ENCODE results near the gene CEP112.

The CEP112 gene

GRCh38 chr17:66002063-66002585, 189.8 kb downstream of the CEP112 start:
- no peak overlapping the region for H3K9ac ChIP-seq (ENCODE audit: low read length)
- H3K4me3 ChIP-seq (ENCODE audit: insufficient read depth, low read length, poor library complexity, severe bottlenecking): no peak overlapping the region
- no peak overlapping the region for H3K27ac ChIP-seq (ENCODE audit: low read depth, low read length)
- H3F3A ChIP-seq (ENCODE audit: insufficient read depth): no peaks in the 10 kb centered on the region
- H3K36me3 ChIP-seq (ENCODE audit: low read length): no peaks in the 10 kb centered on the region
- H3K4me2 ChIP-seq (ENCODE audit: low read depth, low read length, poor library complexity, severe bottlenecking): no peak overlapping the region
- H3K79me2 ChIP-seq (ENCODE audit: insufficient read depth, low read length): no peaks in the 10 kb centered on the region
- H4K20me1 ChIP-seq (ENCODE audit: low read depth, low read length): no peaks in the 10 kb centered on the region
- no peaks in the 10 kb centered on the region for H3K9me3 ChIP-seq (ENCODE audit: insufficient read depth, low read length)
- H2AFZ ChIP-seq (ENCODE audit: low read depth, low read length, severe bottlenecking): no peak overlapping the region
- no peaks in the 10 kb centered on the region for H3K27me3 ChIP-seq (ENCODE audit: low read length)
- no peak for TF ChIP-seq CTCF (IDR thresholded peaks at IDR 0.05; ENCODE audit: insufficient read depth, low read length, poor library complexity, severe bottlenecking)
- TF ChIP-seq EZH2phosphoT487 (conservative IDR thresholded peaks at IDR 0.05; ENCODE audit: low read length): no peak
- H3K9me2 ChIP-seq (replicated peaks; ENCODE audit: insufficient read depth, low read length): no peaks in the 10 kb centered on the region

- Histone ChIP-seq H3K4me2 (ENCODE audit: low read depth, low read length, poor library complexity, severe bottlenecking) (no peak overlapping the region), H3K9ac (ENCODE audit: low read length) (no peak overlapping the region), H3K79me2 (ENCODE audit: insufficient read depth, low read length) (no peaks in the 10 kb centered on the region), H4K20me1 (ENCODE audit: low read depth, low read length) (no peaks in the 10 kb centered on the region), H3K27ac (ENCODE audit: low read depth, low read length) (no peak overlapping the region), H3K36me3 (ENCODE audit: low read length) (no peaks in the 10 kb centered on the region), H3K4me3 (ENCODE audit: insufficient read depth, low read length, poor library complexity, severe bottlenecking) (no peak overlapping the region), H2AFZ (ENCODE audit: low read depth, low read length, severe bottlenecking) (no peak overlapping the region), H3K9me3 (ENCODE audit: insufficient read depth, low read length) (no peaks in the 10 kb centered on the region), H3K9me2 (replicated peaks; ENCODE audit: insufficient read depth, low read length) (no peaks in the 10 kb centered on the region), H3K27me3 (ENCODE audit: low read length) (no peaks in the 10 kb centered on the region), H3F3A (ENCODE audit: insufficient read depth) (no peaks in the 10 kb centered on the region)
- TF ChIP-seq EZH2phosphoT487 (conservative IDR thresholded peaks at IDR 0.05; ENCODE audit: low read length) (no peak), CTCF (IDR thresholded peaks at IDR 0.05; ENCODE audit: insufficient read depth, low read length, poor library complexity, severe bottlenecking) (no peak)
Observed at GRCh38 chr17:66000216-66000615, 191.7 kb downstream of the CEP112 start.

GRCh38 chr17:65998675-65999074, 193.3 kb downstream of the CEP112 start:
- H3K4me3 ChIP-seq (ENCODE audit: insufficient read depth, low read length, poor library complexity, severe bottlenecking): no peak overlapping the region
- no peaks in the 10 kb centered on the region for H3K79me2 ChIP-seq (ENCODE audit: insufficient read depth, low read length)
- H3K9ac ChIP-seq (ENCODE audit: low read length): no peak overlapping the region
- no peaks in the 10 kb centered on the region for H3F3A ChIP-seq (ENCODE audit: insufficient read depth)
- no peaks in the 10 kb centered on the region for H3K27me3 ChIP-seq (ENCODE audit: low read length)
- H3K27ac ChIP-seq (ENCODE audit: low read depth, low read length): no peak overlapping the region
- H3K9me2 ChIP-seq (replicated peaks; ENCODE audit: insufficient read depth, low read length): no peaks in the 10 kb centered on the region
- TF ChIP-seq EZH2phosphoT487 (conservative IDR thresholded peaks at IDR 0.05; ENCODE audit: low read length) (no peak), CTCF (IDR thresholded peaks at IDR 0.05; ENCODE audit: insufficient read depth, low read length, poor library complexity, severe bottlenecking) (no peak)
- no peaks in the 10 kb centered on the region for H4K20me1 ChIP-seq (ENCODE audit: low read depth, low read length)
- H2AFZ ChIP-seq (ENCODE audit: low read depth, low read length, severe bottlenecking): no peak overlapping the region
- H3K4me2 ChIP-seq (ENCODE audit: low read depth, low read length, poor library complexity, severe bottlenecking): no peak overlapping the region
- H3K36me3 ChIP-seq (ENCODE audit: low read length): no peaks in the 10 kb centered on the region
- H3K9me3 ChIP-seq (ENCODE audit: insufficient read depth, low read length): no peaks in the 10 kb centered on the region

Measured in SU-DHL-6 (cell line).